HEK293 (cell line): ENCODE results near the gene FRA10AC1.

Source experiments
- RBAK ChIP-seq: fragments of 450-650 bp; formaldehyde crosslinking; IDR thresholded peaks from 2 replicates; pipeline ENCODE4 v1.5.1; 2016; ENCODE audit warnings: missing biosample characterization, missing genetic modification characterization
- ZBTB10 ChIP-seq: fragments of 450-650 bp; formaldehyde crosslinking; IDR thresholded peaks from 2 replicates; pipeline ENCODE4 v1.5.1; 2016; ENCODE audit warnings: missing biosample characterization, missing genetic modification characterization
- ZNF114 ChIP-seq: fragments of 450-650 bp; formaldehyde crosslinking; IDR thresholded peaks from 2 replicates; pipeline ENCODE4 v1.5.0; 2017; ENCODE audit warnings: missing biosample characterization, missing genetic modification characterization
- ZNF239 ChIP-seq: fragments of 450-650 bp; formaldehyde crosslinking; IDR thresholded peaks from 2 replicates; pipeline ENCODE4 v1.5.1; 2016; ENCODE audit warnings: missing biosample characterization, missing genetic modification characterization
- ZNF37A ChIP-seq: fragments of 450-650 bp; IDR thresholded peaks from 2 replicates; pipeline ENCODE4 v1.5.1; 2018; ENCODE audit warnings: missing biosample characterization, missing genetic modification characterization
- ZNF558 ChIP-seq: fragments of 450-650 bp; formaldehyde crosslinking; IDR thresholded peaks from 2 replicates; pipeline ENCODE4 v1.5.1; 2016; ENCODE audit warnings: missing biosample characterization, missing genetic modification characterization
- ZNF707 ChIP-seq: fragments of 450-650 bp; formaldehyde crosslinking; IDR thresholded peaks from 2 replicates; pipeline ENCODE4 v1.5.1; 2016; ENCODE audit warnings: missing biosample characterization, missing genetic modification characterization
- TF ChIP-seq, protein P1 (sequence below): fragments of 450-650 bp; formaldehyde crosslinking; IDR thresholded peaks from 2 replicates; pipeline ENCODE4 v1.5.1; 2016; ENCODE audit warnings: missing biosample characterization, missing genetic modification characterization

- TF ChIP-seq, protein P1, sequence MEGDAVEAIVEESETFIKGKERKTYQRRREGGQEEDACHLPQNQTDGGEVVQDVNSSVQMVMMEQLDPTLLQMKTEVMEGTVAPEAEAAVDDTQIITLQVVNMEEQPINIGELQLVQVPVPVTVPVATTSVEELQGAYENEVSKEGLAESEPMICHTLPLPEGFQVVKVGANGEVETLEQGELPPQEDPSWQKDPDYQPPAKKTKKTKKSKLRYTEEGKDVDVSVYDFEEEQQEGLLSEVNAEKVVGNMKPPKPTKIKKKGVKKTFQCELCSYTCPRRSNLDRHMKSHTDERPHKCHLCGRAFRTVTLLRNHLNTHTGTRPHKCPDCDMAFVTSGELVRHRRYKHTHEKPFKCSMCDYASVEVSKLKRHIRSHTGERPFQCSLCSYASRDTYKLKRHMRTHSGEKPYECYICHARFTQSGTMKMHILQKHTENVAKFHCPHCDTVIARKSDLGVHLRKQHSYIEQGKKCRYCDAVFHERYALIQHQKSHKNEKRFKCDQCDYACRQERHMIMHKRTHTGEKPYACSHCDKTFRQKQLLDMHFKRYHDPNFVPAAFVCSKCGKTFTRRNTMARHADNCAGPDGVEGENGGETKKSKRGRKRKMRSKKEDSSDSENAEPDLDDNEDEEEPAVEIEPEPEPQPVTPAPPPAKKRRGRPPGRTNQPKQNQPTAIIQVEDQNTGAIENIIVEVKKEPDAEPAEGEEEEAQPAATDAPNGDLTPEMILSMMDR = no peak
- TF ChIP-seq ZNF707 = no peak
- no peak for TF ChIP-seq ZNF558
- TF ChIP-seq ZNF239 (tag by site-specific recombination) = no peak
- TF ChIP-seq ZNF114 (tag by site-specific recombination) = no peak
- TF ChIP-seq ZNF37A (tag by site-specific recombination) = no peak
- TF ChIP-seq RBAK = no peak
- TF ChIP-seq ZBTB10 (tag by site-specific recombination) = no peak
Measured at GRCh38 chr10:93716766-93717165, 14.4 kb upstream of the FRA10AC1 start.
